ENCODE measurements around the gene SOS2. TPM values are rescaled to one million over a fixed set of nuclear protein-coding genes. Genes with fewer than 3 reads are reported as not detected.
A peak's percentile ranks its signal among the peaks of the same experiment; 100 is the strongest.

The SOS2 gene
- total and polyA plus RNA-seq, 10 of the 15 experiments (the other 5 are each of a cell fraction or from before 2014, with no cell fraction given) = 2.1 to 16.8 (median 8.4) TPM

GRCh38 chr14:50225974-50226297 lies 5.4 kb downstream of the SOS2 start:
- RAD21 ChIA-PET (ENCODE audit: unreplicated experiment) = interaction anchor here (0.6 kb wide), 2 partner anchors 17 to 383 kb away, joined by 3 to 4 read pairs; no protein-coding TSS in a partner anchor
- Histone ChIP-seq H3K4me2 (ENCODE audit: control insufficient read depth, insufficient read depth) (0 out of 2 replicates have a peak overlapping the region, but pooled peaks have one; percentile 25), H3K4me1 (ENCODE audit: control insufficient read depth, insufficient read depth, low read length) (no peaks in the 10 kb centered on the region), H3K36me3 (ENCODE audit: control insufficient read depth in 2 of 2, insufficient read depth in 2 of 2, low read length in 1 of 2) (no peaks in the 10 kb centered on the region; a peak in 1 of 4 replicates), H3K9me3 (replicated peaks; ENCODE audit: control insufficient read depth, insufficient read depth, low read length) (no peaks in the 10 kb centered on the region; the same call in 2 of the 3 replicates), H3K27me3 (replicated peaks in 1 of 2; ENCODE audit: control insufficient read depth in 2 of 2, insufficient read depth in 2 of 2, low read length in 1 of 2) (no peaks in the 10 kb centered on the region), H3K9ac (ENCODE audit: control insufficient read depth, insufficient read depth, low read length) (no peak overlapping the region), H3K79me2 (ENCODE audit: control insufficient read depth, insufficient read depth, low read length) (peaks cover 50% of the 10 kb centered on the region), H4K20me1 (ENCODE audit: control insufficient read depth, insufficient read depth) (no peaks in the 10 kb centered on the region), H3K4me3 (no peak overlapping the region), H2AFZ (ENCODE audit: control insufficient read depth, low read depth, low read length) (no peak overlapping the region), H3K27ac (ENCODE audit: control insufficient read depth, insufficient read depth) (no peak overlapping the region)
- FAIRE-seq (no peak), DNase-seq (ENCODE audit: low read depth, low spot score) (no peak), ATAC-seq (no peak)
- POLR2A ChIA-PET = interaction anchor here (0.6 to 1.6 kb wide), 4 partner anchors 9 to 606 kb away, joined by 3 to 8 read pairs (median 4); partner anchors contain the start of gene RPL36AL
- intact Hi-C loops (cut with micrococcal nuclease; ENCODE audit: unreplicated experiment) = no loop called here
- CTCF ChIA-PET = interaction anchor here (2.5 kb wide), 1 partner anchor 95 kb away, joined by 7 read pairs; no protein-coding TSS in a partner anchor
- in situ Hi-C loops (cut with MboI) = no loop called here
- TF ChIP-seq ATF3 (IDR thresholded peaks at IDR 0.05; ENCODE audit: borderline replicate concordance, extremely low read depth, low read depth, low read length) (no peak), MTA2 (IDR thresholded peaks at IDR 0.05; ENCODE audit: low read depth) (no peak), NFYA (IDR thresholded peaks at IDR 0.05; ENCODE audit: borderline replicate concordance, low read depth, low read length) (no peak), CHD1 (IDR thresholded peaks at IDR 0.05; ENCODE audit: low read depth, low read length) (no peak), SMARCA5 (IDR thresholded peaks at IDR 0.05) (no peak), TARDBP (IDR thresholded peaks at IDR 0.05; ENCODE audit: borderline replicate concordance) (no peak)
- no TSS peak for BruUV-seq (replicated peaks)
- 96% methylated on average over 5 of the region's 5 CpGs for WGBS (ENCODE audit: insufficient coverage, insufficient replicate concordance, low lambda C conversion rate, missing lambda C conversion rate)
- SMC1A ChIA-PET (ENCODE audit: uncharacterized antibody, unreplicated experiment) = interaction anchor here (1.0 to 1.4 kb wide), 2 partner anchors 12 to 138 kb away, joined by 3 to 5 read pairs; no protein-coding TSS in a partner anchor
